SK-N-SH (cell line): ENCODE results near the gene SFSWAP.

Source experiments
- CTCF ChIP-seq: fragments of 200-600 bp; sonication (generic); IDR thresholded peaks from 2 replicates; pipeline ENCODE4 v1.6.1; 2017; ENCODE audit warnings: antibody characterized with exemption, mild to moderate bottlenecking, moderate library complexity
- SIN3A ChIP-seq: IDR thresholded peaks from 2 replicates; pipeline ENCODE4 v1.6.1; 2012; ENCODE audit warnings: low read depth, mild to moderate bottlenecking, low read length, moderate library complexity, borderline replicate concordance
- TCF12 ChIP-seq: IDR thresholded peaks from 2 replicates; pipeline ENCODE4 v1.4.0; 2012

GRCh38 chr12:131818821-131819585 lies 108.1 kb downstream of the SFSWAP start:
- TF ChIP-seq CTCF (no peak), TCF12 (no peak), SIN3A (no peak)
